Neural crest cell (in vitro differentiated cells): Measurements from ENCODE around the gene B9D2. TPM values are rescaled to one million over a fixed set of nuclear protein-coding genes. Genes with fewer than 3 reads are reported as not detected.
"Not testable (repeated sequence)": the region's sequence is repeated elsewhere in the genome, so short reads cannot be mapped to it uniquely, and the experiment has no call there.

ENCODE experiments used
- DNase-seq: peaks from one replicate; pipeline ENCODE4 v3.0.0; 2021; ENCODE audit warnings: low read depth, mixed read lengths, low spot score
- H3K27ac Mint-ChIP-seq: one replicate; pipeline ENCODE4 v1.8.0; 2021; ENCODE audit warnings: mild to moderate bottlenecking, mixed read lengths; ENCODE audit not compliant: unreplicated experiment
- H3K27me3 Mint-ChIP-seq: 2 replicates; pipeline ENCODE4 v1.8.0; 2021; ENCODE audit warnings: low read depth, mild to moderate bottlenecking, mixed read lengths
- H3K36me3 Mint-ChIP-seq: 2 replicates; pipeline ENCODE4 v1.8.0; 2021; ENCODE audit warnings: low read depth, mild to moderate bottlenecking, mixed read lengths
- H3K4me1 Mint-ChIP-seq: 2 replicates; pipeline ENCODE4 v1.8.0; 2021; ENCODE audit warnings: mixed read lengths
- H3K4me3 Mint-ChIP-seq: one replicate; pipeline ENCODE4 v1.8.0; 2021; ENCODE audit warnings: mild to moderate bottlenecking, mixed read lengths
- H3K9me3 Mint-ChIP-seq: 2 replicates; pipeline ENCODE4 v1.8.0; 2021; ENCODE audit warnings: mixed read lengths
- CTCF ChIP-seq: fragments of 200-600 bp; sonication (generic); conservative IDR thresholded peaks from 2 replicates; pipeline ENCODE4 v1.5.0; 2021; ENCODE audit warnings: antibody characterized with exemption, mild to moderate bottlenecking
- total RNA-seq: library from RNA; stranded (reverse); gene quantifications from 2 replicates; pipeline ENCODE4 v1.2.1, GENCODE V29; 2021

B9D2 gene
- total RNA-seq, 1 donor from 2014 or later: 13.8 TPM

GRCh38 chr19:41372501-41372900, 8.6 kb upstream of the B9D2 start:
- H3K36me3 Mint-ChIP-seq: no peaks in the 10 kb centered on the region
- peaks cover 15% of the 10 kb centered on the region for H3K4me1 Mint-ChIP-seq
- no peaks in the 10 kb centered on the region for H3K9me3 Mint-ChIP-seq
- H3K27ac Mint-ChIP-seq: no peak overlapping the region
- H3K27me3 Mint-ChIP-seq: peaks cover 5% of the 10 kb centered on the region
- DNase-seq: no peak
- TF ChIP-seq CTCF: no peak
- no peak overlapping the region for H3K4me3 Mint-ChIP-seq

GRCh38 chr19:41371541-41371940, 7.6 kb upstream of the B9D2 start:
- no peak for TF ChIP-seq CTCF
- Mint-ChIP-seq H3K27ac (peak overlapping the region; percentile 89), H3K9me3 (no peaks in the 10 kb centered on the region), H3K4me3 (no peak overlapping the region), H3K4me1 (peaks cover 6% of the 10 kb centered on the region), H3K27me3 (no peaks in the 10 kb centered on the region), H3K36me3 (no peaks in the 10 kb centered on the region)
- no peak for DNase-seq

GRCh38 chr19:41371119-41371518, 7.2 kb upstream of the B9D2 start:
- H3K36me3 Mint-ChIP-seq, H3K27me3 Mint-ChIP-seq, DNase-seq, H3K9me3 Mint-ChIP-seq, H3K4me1 Mint-ChIP-seq, H3K4me3 Mint-ChIP-seq: not testable (repeated sequence)
- H3K27ac Mint-ChIP-seq: peak overlapping the region; percentile 89

- Mint-ChIP-seq H3K4me1 (peaks cover 4% of the 10 kb centered on the region), H3K36me3 (peaks cover 4% of the 10 kb centered on the region), H3K9me3 (no peaks in the 10 kb centered on the region), H3K27me3 (no peaks in the 10 kb centered on the region), H3K27ac (no peak overlapping the region), H3K4me3 (no peak overlapping the region)
- no peak for DNase-seq
- TF ChIP-seq CTCF: no peak
Observed at GRCh38 chr19:41369769-41370168, 5.8 kb upstream of the B9D2 start.

- H3K9me3 Mint-ChIP-seq: no peaks in the 10 kb centered on the region
- TF ChIP-seq CTCF: no peak
- H3K36me3 Mint-ChIP-seq: peaks cover 6% of the 10 kb centered on the region
- no peaks in the 10 kb centered on the region for H3K27me3 Mint-ChIP-seq
- no peak overlapping the region for H3K27ac Mint-ChIP-seq
- H3K4me3 Mint-ChIP-seq: peak overlapping the region; percentile 16
- no peak for DNase-seq
- H3K4me1 Mint-ChIP-seq: peaks cover 20% of the 10 kb centered on the region
Observed at GRCh38 chr19:41367848-41368301, 3.9 kb upstream of the B9D2 start.

GRCh38 chr19:41366089-41366488, 2.1 kb upstream of the B9D2 start:
- Mint-ChIP-seq H3K27ac (peak overlapping the region; percentile 58), H3K9me3 (no peaks in the 10 kb centered on the region), H3K36me3 (peaks cover 6% of the 10 kb centered on the region), H3K27me3 (no peaks in the 10 kb centered on the region), H3K4me3 (peak overlapping the region; percentile 85), H3K4me1 (peaks cover 26% of the 10 kb centered on the region)
- no peak for DNase-seq
- TF ChIP-seq CTCF: peak; percentile 43
